ENCODE results near the gene RAB5IF.

- TF ChIP-seq CTCF (IDR thresholded peaks at IDR 0.05; ENCODE audit: insufficient read depth, low read length, poor library complexity, severe bottlenecking) (no peak), EZH2phosphoT487 (conservative IDR thresholded peaks at IDR 0.05; ENCODE audit: low read length) (no peak)
These were observed 35.9 kb downstream of the RAB5IF start for GRCh38 chr20:36641506-36641843.
